Fibroblast of pulmonary artery (primary cell): Measurements from ENCODE around the gene FFAR3.

Experiments
- DNase-seq: peaks from one replicate; pipeline ENCODE4 v3.0.0-alpha.2; 2010; ENCODE audit warnings: low read depth
- H3K4me3 ChIP-seq: replicated peaks from 2 replicates; pipeline ENCODE4 v1.5.1; 2011; ENCODE audit warnings: low read depth, mild to moderate bottlenecking, control low read depth, low read length, moderate library complexity
- TF ChIP-seq, protein P1 (sequence below): IDR thresholded peaks from 2 replicates; pipeline ENCODE4 v1.5.1; 2011; ENCODE audit warnings: mild to moderate bottlenecking, control low read depth, low read length, inconsistent platforms; ENCODE audit errors: missing control alignments

FFAR3 gene

DNA sequence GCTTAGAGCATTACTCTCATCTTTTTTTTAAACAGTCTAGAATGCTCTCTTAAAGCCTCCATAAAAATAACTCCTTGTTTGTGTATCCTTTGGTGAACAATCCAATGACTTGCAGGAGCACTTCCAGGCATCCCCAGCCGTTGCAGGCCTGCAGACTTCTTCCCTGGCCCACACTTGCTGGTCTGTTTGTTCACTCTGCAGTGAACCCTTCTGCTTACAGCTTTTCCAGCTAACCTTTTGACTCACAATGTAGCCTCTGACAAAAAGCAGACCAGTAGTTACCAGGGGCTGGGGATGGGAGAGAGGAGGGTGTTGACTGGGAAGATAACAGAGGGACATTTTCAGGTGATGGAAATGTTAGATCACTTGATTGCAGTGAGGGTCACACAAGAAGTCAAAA lies 21.7 kb downstream of the FFAR3 start:
- H3K4me3 ChIP-seq, result no peak overlapping the region
- no peak for DNase-seq
- TF ChIP-seq, protein P1, sequence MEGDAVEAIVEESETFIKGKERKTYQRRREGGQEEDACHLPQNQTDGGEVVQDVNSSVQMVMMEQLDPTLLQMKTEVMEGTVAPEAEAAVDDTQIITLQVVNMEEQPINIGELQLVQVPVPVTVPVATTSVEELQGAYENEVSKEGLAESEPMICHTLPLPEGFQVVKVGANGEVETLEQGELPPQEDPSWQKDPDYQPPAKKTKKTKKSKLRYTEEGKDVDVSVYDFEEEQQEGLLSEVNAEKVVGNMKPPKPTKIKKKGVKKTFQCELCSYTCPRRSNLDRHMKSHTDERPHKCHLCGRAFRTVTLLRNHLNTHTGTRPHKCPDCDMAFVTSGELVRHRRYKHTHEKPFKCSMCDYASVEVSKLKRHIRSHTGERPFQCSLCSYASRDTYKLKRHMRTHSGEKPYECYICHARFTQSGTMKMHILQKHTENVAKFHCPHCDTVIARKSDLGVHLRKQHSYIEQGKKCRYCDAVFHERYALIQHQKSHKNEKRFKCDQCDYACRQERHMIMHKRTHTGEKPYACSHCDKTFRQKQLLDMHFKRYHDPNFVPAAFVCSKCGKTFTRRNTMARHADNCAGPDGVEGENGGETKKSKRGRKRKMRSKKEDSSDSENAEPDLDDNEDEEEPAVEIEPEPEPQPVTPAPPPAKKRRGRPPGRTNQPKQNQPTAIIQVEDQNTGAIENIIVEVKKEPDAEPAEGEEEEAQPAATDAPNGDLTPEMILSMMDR, result no peak

DNA sequence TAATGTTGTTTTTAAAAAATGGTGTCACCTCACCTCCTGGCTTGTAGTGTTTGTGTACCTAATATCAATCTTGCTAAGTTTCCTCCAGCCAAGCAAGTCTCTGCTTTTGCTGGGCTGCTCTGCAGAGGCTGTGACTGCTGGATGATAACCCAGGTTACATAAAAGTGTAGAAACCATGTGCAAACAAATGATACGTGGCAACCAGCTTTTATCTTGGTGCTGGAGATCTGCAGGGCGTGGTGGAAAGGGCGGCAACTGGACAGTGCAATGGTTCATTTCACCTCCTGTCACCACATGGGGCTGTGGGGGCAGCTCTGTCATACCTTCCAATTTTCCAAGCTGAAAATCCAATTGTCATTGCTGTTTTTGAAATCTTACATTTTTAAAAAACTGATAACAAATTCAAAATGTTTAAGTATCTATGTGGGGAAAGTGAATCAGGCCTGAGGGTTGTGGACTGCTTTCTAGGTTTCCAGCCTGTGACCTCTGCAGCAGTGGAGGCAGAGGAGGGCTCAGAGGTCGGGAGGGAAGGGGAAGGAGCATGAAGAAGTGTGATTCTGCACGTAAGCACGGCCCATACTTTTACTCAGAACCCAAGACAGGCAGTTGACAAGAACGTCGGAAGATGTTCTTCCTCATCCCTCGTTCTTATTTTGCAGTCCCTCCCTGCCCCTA lies 22.3 kb downstream of the FFAR3 start:
- TF ChIP-seq, protein P1, result no peak
- H3K4me3 ChIP-seq, result no peak overlapping the region
- DNase-seq, result no peak

DNA sequence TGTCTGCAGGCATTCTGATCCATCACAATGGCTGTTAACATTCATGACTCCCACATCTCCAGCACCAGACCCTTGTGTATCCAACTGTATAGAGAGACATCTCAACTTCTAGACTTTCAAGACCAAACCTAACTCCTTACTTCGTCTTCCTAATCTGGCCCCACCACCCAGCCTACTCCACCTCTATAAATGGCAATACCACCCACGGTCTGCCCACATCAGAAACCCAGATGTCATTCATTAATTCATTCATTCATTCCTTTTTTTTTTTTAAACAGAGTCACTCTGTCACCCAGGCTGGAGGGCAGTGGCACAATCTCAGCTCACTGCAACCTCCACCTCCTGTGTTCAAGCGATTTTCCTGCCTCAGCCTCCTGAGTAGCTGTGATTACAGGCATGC lies 23.1 kb downstream of the FFAR3 start:
- no peak overlapping the region for H3K4me3 ChIP-seq
- TF ChIP-seq, protein P1, result no peak
- DNase-seq, result no peak

DNA sequence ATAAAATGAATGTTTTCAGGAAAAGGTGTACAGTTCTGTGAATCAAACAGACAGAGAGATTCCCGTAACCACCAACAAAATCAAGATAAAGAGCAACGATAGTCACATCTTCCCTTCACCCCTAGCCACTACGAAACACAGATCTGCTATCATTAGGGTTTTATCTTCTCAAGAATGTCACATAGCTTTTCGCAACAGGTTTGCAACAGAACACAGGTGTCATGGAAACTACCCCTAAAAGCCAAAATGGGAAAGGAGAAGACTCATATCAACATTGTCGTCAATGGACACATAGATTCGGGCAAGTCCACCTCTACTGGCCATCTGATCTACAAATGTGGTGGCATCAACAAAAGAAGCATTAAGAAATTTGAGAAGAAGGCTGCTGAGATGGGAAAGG lies 23.7 kb downstream of the FFAR3 start:
- TF ChIP-seq, protein P1, result no peak
- no peak overlapping the region for H3K4me3 ChIP-seq
- no peak for DNase-seq

DNA sequence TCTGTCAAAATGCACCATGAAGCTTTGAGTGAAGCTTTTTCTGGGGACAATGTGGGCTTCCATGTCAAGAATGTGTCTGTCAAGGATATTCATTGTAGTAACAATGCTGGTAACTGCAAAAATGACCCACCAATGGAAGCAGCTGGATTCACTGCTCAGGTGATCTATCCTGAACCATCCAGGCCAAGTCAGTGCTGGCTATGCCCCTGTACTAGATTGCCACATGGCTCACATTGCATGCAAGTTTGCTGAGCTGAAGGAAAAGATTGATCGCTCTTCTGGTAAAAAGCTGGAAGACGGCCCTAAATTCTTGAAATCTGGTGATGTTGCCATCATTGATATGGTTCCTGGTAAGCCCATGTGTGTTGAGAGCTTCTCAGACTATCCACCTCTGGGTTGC lies 25.3 kb downstream of the FFAR3 start:
- H3K4me3 ChIP-seq, result no peak overlapping the region

DNA sequence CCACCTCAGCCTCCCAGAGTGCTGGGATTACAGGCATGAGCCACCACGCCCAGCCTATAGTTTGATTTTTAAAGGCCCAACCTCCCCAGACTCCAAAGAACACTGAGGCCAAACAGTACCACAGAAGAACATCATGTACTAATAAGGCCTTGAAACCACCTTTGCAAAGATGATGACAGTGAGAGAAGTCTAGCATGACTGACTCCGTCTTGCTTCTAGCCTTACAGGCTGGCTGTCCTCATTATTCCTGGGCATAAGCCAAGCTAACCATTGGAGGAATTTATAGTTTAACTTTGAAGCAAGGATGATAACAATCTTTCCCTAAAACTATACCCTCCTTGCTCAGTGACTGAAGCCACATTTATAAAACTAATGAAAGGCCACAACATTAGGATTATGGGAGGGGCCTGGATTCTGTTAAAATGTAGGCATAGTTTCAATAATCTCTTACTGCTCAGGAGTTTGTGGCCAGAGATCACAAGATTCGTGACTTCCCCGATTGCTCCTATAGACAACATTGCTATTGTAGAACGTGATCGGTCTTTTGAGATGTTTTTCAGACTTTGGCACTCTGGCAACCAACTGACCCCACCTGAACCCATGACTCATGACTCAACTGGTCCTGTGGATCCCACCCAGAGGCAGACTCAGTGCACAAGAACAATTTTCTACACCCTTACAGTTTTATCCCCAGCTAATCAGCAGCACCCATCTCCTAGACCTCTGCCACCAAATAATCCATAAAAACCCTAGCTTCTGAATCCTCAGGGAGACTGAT lies 30.2 kb downstream of the FFAR3 start:
- TF ChIP-seq, protein P1, result no peak
- no peak for DNase-seq
- H3K4me3 ChIP-seq, result no peak overlapping the region

More for the DNA sequence above, 25.3 kb downstream of the FFAR3 start:
- TF ChIP-seq, protein P1, result no peak
- DNase-seq, result no peak
